GM06990 (cell line): ENCODE measurements around the gene AUTS2.

ENCODE experiments used
- DNase-seq: peaks from one replicate; pipeline ENCODE4 v3.0.0-alpha.2; 2011; ENCODE audit not compliant: insufficient read length; ENCODE audit errors: extremely low read depth
- H3K27me3 ChIP-seq: replicated peaks from 2 replicates; pipeline ENCODE4 v1.6.0; 2011; ENCODE audit warnings: low read length; ENCODE audit not compliant: control insufficient read depth, insufficient read depth
- H3K36me3 ChIP-seq: 2 replicates; pipeline ENCODE4 v1.5.1; 2011; ENCODE audit warnings: low read length; ENCODE audit not compliant: control insufficient read depth, insufficient read depth
- H3K4me3 ChIP-seq: replicated peaks from 2 replicates; pipeline ENCODE4 v1.5.1; 2011; ENCODE audit warnings: low read depth, mild to moderate bottlenecking, control low read depth, low read length
- CTCF ChIP-seq: IDR thresholded peaks from 2 replicates; pipeline ENCODE4 v1.5.1; 2011; ENCODE audit warnings: low read length, control low read depth, mild to moderate bottlenecking, inconsistent platforms; ENCODE audit not compliant: insufficient read depth, poor library complexity, severe bottlenecking

The AUTS2 gene

GRCh38 chr7:69903410-69903809 lies 305.1 kb downstream of the AUTS2 start:
- DNase-seq, result no peak
- Histone ChIP-seq H3K27me3 (no peaks in the 10 kb centered on the region), H3K36me3 (no peaks in the 10 kb centered on the region), H3K4me3 (no peak overlapping the region)
- TF ChIP-seq CTCF, result no peak

- H3K36me3 ChIP-seq, result no peaks in the 10 kb centered on the region
- DNase-seq, result peak; percentile 68
- no peak overlapping the region for H3K4me3 ChIP-seq
- no peak for TF ChIP-seq CTCF
- H3K27me3 ChIP-seq, result no peaks in the 10 kb centered on the region
Observed at GRCh38 chr7:69906283-69906995, 308.2 kb downstream of the AUTS2 start.

- Histone ChIP-seq H3K4me3 (no peak overlapping the region), H3K36me3 (no peaks in the 10 kb centered on the region), H3K27me3 (no peaks in the 10 kb centered on the region)
- DNase-seq, result no peak
- TF ChIP-seq CTCF, result no peak
Observed at GRCh38 chr7:69907720-69908119, 309.4 kb downstream of the AUTS2 start.

GRCh38 chr7:69908454-69908853 lies 310.2 kb downstream of the AUTS2 start:
- H3K27me3 ChIP-seq, result no peaks in the 10 kb centered on the region
- DNase-seq, result no peak
- H3K36me3 ChIP-seq, result no peaks in the 10 kb centered on the region
- no peak overlapping the region for H3K4me3 ChIP-seq
- TF ChIP-seq CTCF, result no peak

GRCh38 chr7:69910150-69910549 lies 311.9 kb downstream of the AUTS2 start:
- TF ChIP-seq CTCF, result no peak
- no peak overlapping the region for H3K4me3 ChIP-seq
- no peaks in the 10 kb centered on the region for H3K27me3 ChIP-seq
- no peaks in the 10 kb centered on the region for H3K36me3 ChIP-seq
- DNase-seq, result no peak

- Histone ChIP-seq H3K36me3 (no peaks in the 10 kb centered on the region), H3K27me3 (no peaks in the 10 kb centered on the region), H3K4me3 (no peak overlapping the region)
- no peak for TF ChIP-seq CTCF
- no peak for DNase-seq
Observed at GRCh38 chr7:69911337-69911736, 313.1 kb downstream of the AUTS2 start.
